OCI-LY7 (cell line): Measurements from ENCODE around the gene COG4. TPM values are rescaled to one million over a fixed set of nuclear protein-coding genes. Genes with fewer than 3 reads are reported as not detected.

Source experiments
- BruUV-seq: library from RNA; stranded (reverse); fragments of 400-500 nt; replicated peaks from 2 replicates; lab custom pipeline; 2021; lab: Mats Ljungman, UMichigan
- CTCF ChIA-PET: fragments of 300-600 bp; sonication (Branson Sonifier 250); formaldehyde crosslinking; loops from one replicate; lab custom pipeline; 2022; ENCODE audit warnings: antibody characterized with exemption; ENCODE audit not compliant: unreplicated experiment; lab: Charles Lee
- POLR2A ChIA-PET: fragments of 300-600 bp; sonication (Branson Sonifier 250); formaldehyde crosslinking; loops from one replicate; lab custom pipeline; 2022; ENCODE audit warnings: antibody characterized with exemption; lab: Charles Lee
- DNase-seq: peaks from one replicate; pipeline ENCODE4 v3.0.0-alpha.2; 2015; ENCODE audit warnings: low spot score
- H2AFZ ChIP-seq: fragments of 200-600 bp; sonication (generic), shearing (Covaris generic); 2 replicates; pipeline ENCODE4 v1.6.1; 2014; ENCODE audit warnings: mild to moderate bottlenecking, antibody characterized with exemption, low read length, moderate library complexity
- H3K27ac ChIP-seq: fragments of 200-600 bp; sonication (generic); 2 replicates; pipeline ENCODE4 v1.5.1; 2014; ENCODE audit warnings: mixed run types, low read depth, mild to moderate bottlenecking, moderate library complexity, low read length, inconsistent platforms; ENCODE audit not compliant: poor library complexity, severe bottlenecking
- H3K36me3 ChIP-seq: fragments of 200-600 bp; sonication (generic); 2 replicates; pipeline ENCODE4 v1.6.1; 2014; ENCODE audit warnings: mild to moderate bottlenecking, antibody characterized with exemption, low read length, moderate library complexity, mixed read lengths; ENCODE audit not compliant: insufficient read depth
- H3K4me1 ChIP-seq: fragments of 200-600 bp; sonication (generic); 2 replicates; pipeline ENCODE4 v1.5.1; 2014; ENCODE audit warnings: mild to moderate bottlenecking, low read length; ENCODE audit not compliant: insufficient read depth, poor library complexity, severe bottlenecking
- H3K4me2 ChIP-seq: fragments of 200-600 bp; sonication (generic); 2 replicates; pipeline ENCODE4 v1.6.1; 2014; ENCODE audit warnings: mild to moderate bottlenecking, low read length
- H3K4me3 ChIP-seq: fragments of 200-600 bp; sonication (generic); 2 replicates; pipeline ENCODE4 v1.5.1; 2014; ENCODE audit warnings: mild to moderate bottlenecking, low read depth, low read length; ENCODE audit not compliant: poor library complexity, severe bottlenecking
- H3K79me2 ChIP-seq: fragments of 200-600 bp; sonication (generic); 2 replicates; pipeline ENCODE4 v1.6.1; 2016; ENCODE audit warnings: low read depth, mild to moderate bottlenecking, low read length, moderate library complexity, mixed read lengths; ENCODE audit not compliant: insufficient read depth
- H3K9me2 ChIP-seq: fragments of 200-600 bp; sonication (generic); 2 replicates; pipeline ENCODE4 v1.6.1; 2016; ENCODE audit warnings: mild to moderate bottlenecking, low read length, mixed read lengths; ENCODE audit not compliant: insufficient read depth
- H3K9me3 ChIP-seq: fragments of 200-600 bp; sonication (generic); 2 replicates; pipeline ENCODE4 v1.6.1; 2014; ENCODE audit warnings: mild to moderate bottlenecking, mixed run types, low read length, mixed read lengths
- H4K20me1 ChIP-seq: fragments of 200-600 bp; sonication (generic); 2 replicates; pipeline ENCODE4 v1.6.1; 2014; ENCODE audit warnings: mild to moderate bottlenecking, antibody characterized with exemption, low read length, moderate library complexity, mixed read lengths; ENCODE audit not compliant: insufficient read depth
- CTCF ChIP-seq: fragments of 200-600 bp; sonication (generic); conservative IDR thresholded peaks from 2 replicates; pipeline ENCODE4 v1.5.1; 2014; ENCODE audit warnings: mild to moderate bottlenecking, antibody characterized with exemption, low read length, moderate library complexity, mixed read lengths
- EZH2phosphoT487 ChIP-seq: fragments of 200-600 bp; sonication (generic); IDR thresholded peaks from 2 replicates; pipeline ENCODE4 v1.6.1; 2018; ENCODE audit warnings: low read depth, borderline replicate concordance, mild to moderate bottlenecking, mixed run types, antibody characterized with exemption, low read length, moderate library complexity, mixed read lengths
- intact Hi-C: fragments of 100-400 bp; cut with micrococcal nuclease; formaldehyde crosslinking; loops from one replicate; pipeline ENCODE4 v1.10.0; 2022; ENCODE audit not compliant: unreplicated experiment
- total RNA-seq, 2 experiments: library from RNA; depleted of rRNA in 1 of 2; stranded (reverse); fragments of >200 nt in 1 of 2; shearing (Covaris generic) in 1 of 2; gene quantifications; 2 replicates each; pipeline ENCODE4 v1.2.3, GENCODE V29; 2014 to 2022

The COG4 gene
- total RNA-seq, 2 experiments from 2014 or later, result 48.8 to 100 TPM

DNA sequence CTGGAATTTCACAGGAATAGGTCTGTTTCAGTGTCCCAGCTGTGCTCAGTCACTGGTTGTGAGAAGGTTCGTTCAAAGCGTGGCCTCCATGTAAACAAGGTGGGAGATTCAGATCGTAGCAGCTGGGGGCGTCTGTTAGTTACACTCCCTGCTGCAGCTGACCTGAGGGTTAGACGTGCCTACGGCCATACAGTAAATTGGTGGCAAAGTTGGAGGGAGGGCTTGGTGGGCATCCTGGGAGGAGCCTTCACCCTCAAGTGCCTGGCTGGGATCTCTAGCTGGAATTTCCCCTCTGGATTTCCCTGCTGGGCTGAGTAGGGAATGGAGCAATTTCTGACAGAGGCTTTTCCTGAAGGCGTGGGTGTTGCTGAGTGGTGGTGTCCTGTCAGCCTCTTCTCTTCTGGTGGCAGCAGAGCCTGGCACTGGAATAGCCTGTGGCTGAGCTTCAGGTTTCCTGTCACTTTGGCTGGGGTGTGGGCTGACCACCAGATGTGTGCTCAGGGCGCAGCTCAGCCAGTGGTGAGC is 62.6 kb downstream of the COG4 start:
- Histone ChIP-seq H4K20me1 (no peaks in the 10 kb centered on the region), H3K4me1 (peaks cover 25% of the 10 kb centered on the region), H3K27ac (no peak overlapping the region), H3K9me2 (no peaks in the 10 kb centered on the region), H3K4me3 (no peak overlapping the region), H3K4me2 (no peak overlapping the region), H3K36me3 (no peaks in the 10 kb centered on the region), H2AFZ (no peak overlapping the region), H3K9me3 (no peaks in the 10 kb centered on the region), H3K79me2 (no peaks in the 10 kb centered on the region)
- DNase-seq, result no peak
- intact Hi-C loops, result no loop called here
- TF ChIP-seq CTCF (no peak), EZH2phosphoT487 (no peak)
- CTCF ChIA-PET, result interaction anchor here (0.5 kb wide), 1 partner anchor 23 kb away, joined by 3 read pairs; no protein-coding TSS in a partner anchor
- no TSS peak for BruUV-seq
- POLR2A ChIA-PET, result interaction anchor here (0.8 to 0.9 kb wide), 2 partner anchors 28 to 53 kb away, joined by 3 to 4 read pairs; no protein-coding TSS in a partner anchor

- Histone ChIP-seq H3K4me3 (no peak overlapping the region), H3K9me3 (no peaks in the 10 kb centered on the region), H3K4me1 (peaks cover 17% of the 10 kb centered on the region), H4K20me1 (no peaks in the 10 kb centered on the region), H3K79me2 (no peaks in the 10 kb centered on the region), H2AFZ (no peak overlapping the region), H3K9me2 (no peaks in the 10 kb centered on the region), H3K36me3 (no peaks in the 10 kb centered on the region), H3K4me2 (no peak overlapping the region), H3K27ac (no peak overlapping the region)
- ChIA-PET CTCF (no interaction called here), POLR2A (interaction anchor here (0.7 to 2.6 kb wide), 2 partner anchors 19 to 22 kb away, joined by 3 to 9 read pairs; partner anchors contain the start of gene ST3GAL2)
- TF ChIP-seq CTCF (no peak), EZH2phosphoT487 (no peak)
- intact Hi-C loops, result no loop called here
- DNase-seq, result no peak
- no TSS peak for BruUV-seq
These were observed 65.7 kb downstream of the COG4 start for GRCh38 chr16:70457446-70458166.

- no peaks in the 10 kb centered on the region for H4K20me1 ChIP-seq
- CTCF ChIA-PET, result no interaction called here
- no peak overlapping the region for H2AFZ ChIP-seq
- H3K4me1 ChIP-seq, result peaks cover 13% of the 10 kb centered on the region
- no peaks in the 10 kb centered on the region for H3K9me3 ChIP-seq
- no peak overlapping the region for H3K27ac ChIP-seq
- peak overlapping the region; percentile 90; the same call in 1 of the 2 replicates for H3K4me2 ChIP-seq
- intact Hi-C loops, result loop anchor here (2.0 kb wide), 2 partner anchors 17 to 51 kb away; partner anchors contain the start of gene ST3GAL2
- no peak overlapping the region for H3K4me3 ChIP-seq
- POLR2A ChIA-PET, result interaction anchor here (0.7 to 2.6 kb wide), 8 partner anchors 9 to 76 kb away, joined by 3 to 9 read pairs (median 3); partner anchors contain the start of gene ST3GAL2
- no peaks in the 10 kb centered on the region for H3K36me3 ChIP-seq
- no peaks in the 10 kb centered on the region for H3K79me2 ChIP-seq
- no TSS peak for BruUV-seq
- peak; percentile 42 for DNase-seq
- TF ChIP-seq EZH2phosphoT487, result no peak
- TF ChIP-seq CTCF, result peak; percentile 72
- no peaks in the 10 kb centered on the region for H3K9me2 ChIP-seq
These were observed 67.4 kb downstream of the COG4 start for GRCh38 chr16:70455910-70456309.
